Amygdala (tissue), 56 donors: ENCODE data around the gene CPNE6.
A peak's percentile ranks its signal among the peaks of the same experiment; 100 is the strongest.

Experiments
- DNase-seq, 56 donors: peaks; one replicate each; lab custom pipeline; 2025; lab: John Stamatoyannopoulos, UW

CPNE6 gene

GRCh38 chr14:24067133-24068082 is 4.0 kb upstream of the CPNE6 start:
- peak in 24 of 56 donors; percentile 11 to 66 (median 33) for DNase-seq

DNA sequence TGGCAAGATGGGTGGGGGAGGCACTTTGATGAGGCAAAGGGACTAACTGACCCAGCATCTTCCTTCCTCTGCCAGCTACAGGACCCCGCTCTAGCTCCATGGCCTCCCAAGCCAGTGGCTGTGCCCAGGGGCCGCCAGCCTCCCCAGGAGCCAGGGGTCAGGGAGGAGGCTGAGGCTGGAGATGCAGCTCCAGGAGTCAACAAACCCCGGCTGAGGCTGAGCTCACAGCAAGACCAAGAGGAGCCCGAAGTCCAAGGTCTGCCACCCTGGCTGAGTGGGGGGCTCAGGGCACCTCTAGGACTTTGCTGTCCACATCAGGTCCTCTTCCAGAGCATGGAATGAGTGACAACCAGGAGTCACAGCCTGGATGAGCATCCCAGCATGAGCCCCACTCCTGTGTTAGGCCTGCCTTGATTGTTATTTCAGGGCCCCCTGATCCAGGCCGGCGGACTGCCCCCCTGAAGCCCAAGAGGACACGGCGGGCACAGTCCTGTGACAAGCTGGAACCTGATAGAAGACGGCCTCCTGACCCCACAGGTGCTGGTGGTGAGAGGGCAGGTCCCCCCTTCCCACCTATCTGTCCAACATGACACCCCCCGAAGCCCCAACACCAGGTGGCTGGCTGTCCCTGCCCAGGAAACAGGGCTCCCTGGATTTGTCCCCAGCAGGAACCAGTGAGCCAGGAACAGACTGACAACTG is 2.5 kb upstream of the CPNE6 start:
- no peak for DNase-seq

DNA sequence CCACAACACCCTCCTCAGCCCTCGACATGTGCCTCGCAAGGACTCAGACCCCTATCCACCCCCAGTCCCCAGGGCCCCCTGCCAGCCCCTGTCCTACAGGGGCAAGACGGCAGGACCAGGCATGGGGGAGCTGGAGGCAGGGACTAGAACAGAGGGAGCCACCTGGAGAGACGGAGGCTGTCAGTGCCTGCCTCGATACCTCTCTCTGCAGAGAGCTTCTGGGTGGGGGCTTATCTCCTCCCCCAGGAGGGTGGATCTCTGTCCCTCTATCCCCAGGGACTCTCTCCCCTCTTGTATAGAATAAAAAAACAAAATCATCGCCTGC is 2.0 kb upstream of the CPNE6 start:
- no peak for DNase-seq

DNA sequence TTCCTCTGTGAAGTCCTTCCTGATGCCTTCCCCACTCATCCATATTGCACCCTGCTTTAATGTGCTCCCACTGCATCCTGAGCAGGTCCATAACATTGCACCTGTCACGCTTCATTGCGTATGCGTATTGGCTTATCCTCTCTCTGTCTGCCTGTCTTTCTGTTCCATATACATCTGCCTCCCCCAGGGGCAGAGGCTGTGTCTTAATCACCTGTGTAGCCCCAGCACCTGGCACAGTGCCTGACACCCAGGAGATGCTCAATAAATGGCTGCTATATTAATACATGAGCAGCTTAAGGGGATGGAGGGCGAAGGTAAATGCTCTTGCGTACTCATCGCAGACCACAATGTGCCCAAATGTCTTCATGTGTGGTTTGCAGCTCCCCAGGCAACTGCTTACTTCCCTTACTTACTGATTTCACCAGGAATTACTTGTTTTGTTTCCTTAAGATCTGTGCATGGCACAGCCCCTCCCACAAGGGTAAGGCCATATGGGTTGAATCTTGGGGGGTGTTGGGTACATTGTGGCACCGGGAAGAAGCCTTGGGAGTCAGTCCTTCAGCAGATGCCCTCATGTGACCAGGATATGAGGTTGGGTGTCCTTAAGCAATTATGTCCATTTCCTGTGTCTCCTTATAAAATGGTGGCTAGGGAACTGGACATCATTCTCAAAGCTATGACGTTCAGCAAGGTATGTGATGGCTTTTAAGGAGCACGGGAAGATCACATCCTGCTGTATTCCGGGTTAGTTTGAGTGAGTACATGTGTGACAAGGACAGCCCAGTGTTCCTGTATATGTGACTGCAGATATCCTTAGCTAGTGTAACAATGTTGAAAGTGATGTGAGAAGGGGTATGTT is 848 bp upstream of the CPNE6 start:
- no peak for DNase-seq

DNA sequence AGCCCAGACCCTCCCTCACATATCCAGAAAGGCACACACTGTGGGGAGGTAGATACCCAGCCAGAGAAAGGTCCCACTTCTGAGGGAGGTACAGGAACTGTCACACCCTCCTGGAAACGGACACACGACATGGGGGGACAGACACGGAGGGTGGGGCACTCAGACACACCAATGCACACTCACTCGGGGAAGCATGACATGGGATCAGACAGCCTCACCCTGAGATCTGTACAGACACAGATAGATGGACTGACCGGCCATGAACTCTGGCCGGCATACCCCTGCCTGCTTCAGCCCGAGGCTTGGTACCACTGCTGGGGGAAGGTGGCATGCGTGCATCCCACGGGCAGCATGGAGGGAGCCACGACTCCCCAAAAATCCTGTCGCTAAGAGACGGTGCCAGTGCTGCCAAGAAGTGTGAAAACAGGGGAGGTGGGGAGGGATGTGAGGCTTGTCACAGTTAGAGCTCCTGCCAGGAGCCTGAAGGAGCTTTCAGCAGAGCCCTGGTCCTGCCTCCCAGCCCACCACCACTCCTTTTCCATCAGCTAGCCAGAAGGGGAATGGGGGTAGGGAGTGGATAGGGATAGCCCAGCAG is 571 bp downstream of the CPNE6 start:
- peak in 28 of 56 donors; percentile 19 to 74 (median 50) for DNase-seq

- peak in 28 of 56 donors; percentile 15 to 74 (median 49) for DNase-seq
Observed at GRCh38 chr14:24072436-24072835, 1.1 kb downstream of the CPNE6 start.

DNA sequence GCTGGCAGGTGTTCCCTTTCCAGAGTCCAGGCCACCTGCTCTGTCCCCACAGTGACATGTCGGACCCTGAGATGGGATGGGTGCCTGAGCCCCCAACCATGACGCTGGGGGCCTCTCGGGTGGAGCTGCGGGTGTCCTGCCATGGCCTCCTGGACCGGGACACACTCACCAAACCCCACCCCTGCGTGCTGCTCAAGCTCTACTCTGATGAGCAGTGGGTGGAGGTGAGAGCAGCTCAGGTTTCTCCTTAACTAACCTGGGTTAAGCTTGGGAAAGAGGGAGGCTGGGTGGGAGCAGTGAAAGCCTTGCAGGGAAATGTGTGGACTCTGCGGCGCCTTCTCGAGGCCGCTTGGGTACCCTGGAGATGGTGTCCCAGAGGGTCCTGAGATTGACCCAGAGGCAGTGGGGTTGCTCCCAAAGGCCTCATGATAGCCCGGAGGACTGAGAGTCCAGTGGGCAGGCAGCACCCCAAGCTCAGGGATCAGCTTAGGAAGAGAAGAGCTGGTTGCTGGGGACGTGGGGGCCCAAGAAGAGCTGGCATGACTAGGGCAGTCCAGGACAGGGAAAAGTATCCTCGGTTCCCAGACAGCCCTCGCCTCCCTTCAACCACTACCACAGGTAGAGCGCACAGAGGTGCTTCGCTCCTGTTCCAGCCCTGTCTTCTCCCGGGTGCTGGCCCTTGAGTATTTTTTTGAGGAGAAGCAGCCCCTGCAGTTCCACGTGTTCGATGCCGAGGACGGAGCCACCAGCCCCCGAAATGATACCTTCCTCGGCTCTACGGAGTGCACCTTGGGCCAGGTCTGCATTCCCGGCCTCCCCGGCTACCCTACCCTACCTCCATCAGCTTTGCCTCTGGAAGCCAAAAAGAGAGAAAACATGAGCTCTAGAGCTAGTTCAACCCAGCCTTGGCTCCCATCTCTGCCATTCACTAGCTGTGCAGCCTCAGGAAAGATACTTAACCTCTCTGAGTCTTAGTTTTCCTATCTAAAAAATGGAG is 1.8 kb downstream of the CPNE6 start:
- no peak for DNase-seq

GRCh38 chr14:24074625-24075484 is 3.5 kb downstream of the CPNE6 start:
- no peak for DNase-seq

- no peak for DNase-seq
Observed at GRCh38 chr14:24075485-24076301, 4.3 kb downstream of the CPNE6 start.

- no peak for DNase-seq
Observed at GRCh38 chr14:24076302-24076601, 4.9 kb downstream of the CPNE6 start.

- DNase-seq = no peak
Observed at GRCh38 chr14:24077086-24077485, 5.7 kb downstream of the CPNE6 start.

DNA sequence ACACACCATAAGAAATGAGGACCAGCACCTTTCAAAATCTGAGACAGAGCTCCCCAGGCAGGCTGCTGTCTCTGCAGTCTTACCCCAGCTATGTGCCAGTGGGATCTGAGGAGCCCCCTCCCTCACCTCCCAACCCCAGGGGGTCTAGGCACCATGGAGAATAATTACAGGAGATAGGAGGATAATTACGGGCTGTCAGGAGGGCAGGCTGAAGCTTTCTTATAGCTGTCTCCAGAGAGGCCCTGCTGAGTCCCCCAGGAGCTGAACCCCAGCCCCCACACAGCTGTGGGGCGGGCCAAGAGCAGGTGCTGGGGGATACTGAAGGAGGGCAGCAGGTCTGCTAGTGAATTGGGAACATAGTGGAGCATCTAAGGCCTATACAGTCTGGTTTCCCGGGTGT is 6.8 kb downstream of the CPNE6 start:
- no peak for DNase-seq

- peak in 26 of 56 donors; percentile 11 to 67 (median 34) for DNase-seq
Observed at GRCh38 chr14:24079491-24080141, 8.3 kb downstream of the CPNE6 start.

DNA sequence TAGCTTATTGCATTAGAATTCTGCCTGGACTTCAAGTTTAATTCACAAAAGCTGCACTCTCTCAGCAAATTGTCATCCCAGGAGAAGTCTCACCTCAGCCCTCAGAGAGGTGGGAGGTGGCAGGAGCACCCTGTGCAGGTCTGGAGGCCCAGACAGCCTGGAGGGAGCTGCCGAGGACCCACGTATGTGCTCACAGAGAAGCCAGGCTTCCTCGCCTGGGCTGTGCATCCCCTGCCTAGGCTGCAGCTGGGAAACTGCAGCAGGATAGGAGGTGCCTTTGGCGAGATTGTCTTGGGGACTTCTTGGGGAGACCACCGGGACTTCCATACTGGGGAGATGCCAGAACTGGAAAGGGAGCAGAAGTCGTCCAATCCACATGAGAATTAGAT is 8.8 kb downstream of the CPNE6 start:
- DNase-seq = peak in 2 of 56 donors; percentile 35 to 49

DNA sequence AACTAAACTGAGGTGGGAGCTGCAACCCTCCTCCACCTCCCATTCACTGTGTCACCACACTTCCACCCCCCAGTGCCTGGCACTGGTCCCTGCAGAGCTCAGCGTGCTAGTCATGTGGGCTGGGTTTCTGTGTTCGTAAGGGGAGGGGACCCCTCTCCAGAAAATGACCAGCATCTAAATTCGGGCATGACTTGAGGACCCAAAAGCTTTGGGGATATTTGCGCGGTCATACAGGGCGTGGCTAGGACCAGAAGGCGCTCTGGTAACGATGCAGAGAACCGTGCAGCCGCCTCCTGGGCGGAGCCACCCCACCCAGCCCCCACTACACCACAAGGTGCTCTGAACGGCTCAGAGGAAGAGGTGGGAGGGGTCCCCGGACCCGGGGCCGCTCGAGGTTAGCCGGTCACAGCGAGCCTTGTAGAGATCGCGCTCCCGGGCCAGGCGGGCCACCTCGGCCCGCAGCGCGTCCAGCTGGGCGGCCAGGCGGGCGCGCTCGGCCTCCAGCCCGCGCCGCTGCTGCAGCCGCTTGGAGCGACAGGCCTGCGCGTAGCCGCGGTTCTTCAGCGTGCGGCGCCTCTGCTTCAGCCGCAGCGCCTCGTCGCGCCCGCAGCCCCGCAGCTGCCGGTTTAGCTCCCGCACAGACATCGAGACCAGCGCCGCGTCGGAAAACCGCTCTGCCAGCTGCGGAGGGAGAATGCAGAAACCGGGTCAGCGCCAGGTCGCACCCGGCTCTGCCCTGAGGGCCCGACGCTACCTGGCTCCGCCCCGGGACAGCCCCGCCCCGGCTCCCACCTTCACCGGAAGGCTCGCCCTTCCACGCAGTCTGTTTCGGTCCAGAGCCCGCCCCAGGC is 9.8 kb downstream of the CPNE6 start:
- peak in 39 of 56 donors; percentile 25 to 74 (median 56) for DNase-seq

GRCh38 chr14:24081739-24082211 is 10.4 kb downstream of the CPNE6 start:
- no peak for DNase-seq
